Measurements from ENCODE around the gene SNCAIP.

GRCh38 chr5:122498163-122498562 is 186.1 kb downstream of the SNCAIP start:
- TF ChIP-seq CTCF (IDR thresholded peaks at IDR 0.05) (peak in 1 of 6 experiments; percentile 21), POLR2A (IDR thresholded peaks at IDR 0.05) (no peak)

Measured in adrenal gland (tissue), 5 donors.